ENCODE results near the gene HNRNPLL. TPM values are rescaled to one million over a fixed set of nuclear protein-coding genes. Genes with fewer than 3 reads are reported as not detected.
A peak's percentile ranks its signal among the peaks of the same experiment; 100 is the strongest.
"Not testable (repeated sequence)": the region's sequence is repeated elsewhere in the genome, so short reads cannot be mapped to it uniquely, and the experiment has no call there.

The HNRNPLL gene
- total RNA-seq (2014; rRNA removed; shearing (Covaris generic)): 24.7 and 32.4 TPM in 2 replicates

GRCh38 chr2:38602732-38603401 lies at the start of gene HNRNPLL:
Gene HNRNPLL (minus strand): TSS chr2:38602928. CDS start chr2:38602626, 302 bp downstream.
- peak; percentile 97 for DNase-seq (ENCODE audit: low spot score)

- no peak for DNase-seq (ENCODE audit: low spot score)
Measured at GRCh38 chr2:38650717-38651116, 48.0 kb upstream of the HNRNPLL start.

- peak; percentile 13 for DNase-seq (ENCODE audit: low spot score)
Measured at GRCh38 chr2:38650012-38650411, 47.3 kb upstream of the HNRNPLL start.

GRCh38 chr2:38649176-38649728 lies 46.5 kb upstream of the HNRNPLL start:
- no peak for DNase-seq (ENCODE audit: low spot score)

- DNase-seq (ENCODE audit: low spot score): no peak
Measured at GRCh38 chr2:38648107-38648761, 45.5 kb upstream of the HNRNPLL start.

- not testable (repeated sequence) for DNase-seq (ENCODE audit: low spot score)
Measured at GRCh38 chr2:38643683-38644511, 41.2 kb upstream of the HNRNPLL start.

GRCh38 chr2:38643021-38643671 lies 40.4 kb upstream of the HNRNPLL start:
- DNase-seq (ENCODE audit: low spot score): no peak

DNA sequence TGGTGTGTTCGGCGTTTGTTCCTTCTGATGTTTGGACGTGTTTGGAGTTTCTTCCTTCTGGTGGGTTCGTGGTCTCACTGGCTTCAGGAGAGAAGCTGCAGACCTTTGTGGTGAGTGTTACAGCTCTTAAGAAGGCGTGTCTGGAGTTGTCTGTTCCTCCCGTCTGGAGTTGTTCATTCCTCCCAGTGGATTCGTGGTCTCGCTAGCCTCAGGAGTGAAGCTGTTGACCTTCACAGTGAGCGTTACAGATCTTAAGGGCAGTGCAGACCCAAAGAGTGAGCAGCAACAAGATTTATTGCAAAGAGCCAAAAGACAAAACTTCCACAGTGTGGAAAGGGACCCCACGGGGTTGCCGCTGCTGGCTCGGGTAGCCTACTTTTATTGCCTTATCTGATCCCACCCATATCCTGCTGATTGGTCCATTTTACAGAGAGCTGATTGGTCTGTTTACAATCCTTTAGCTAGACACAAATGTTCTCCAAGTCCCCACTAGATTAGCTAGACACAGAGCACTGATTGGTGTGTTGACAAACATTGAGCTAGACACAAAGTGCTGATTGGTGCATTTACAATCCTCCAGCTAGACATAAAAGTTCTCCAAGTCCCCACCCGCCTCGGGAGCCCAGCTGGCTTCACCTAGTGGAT lies 39.8 kb upstream of the HNRNPLL start:
- not testable (repeated sequence) for DNase-seq (ENCODE audit: low spot score)

DNA sequence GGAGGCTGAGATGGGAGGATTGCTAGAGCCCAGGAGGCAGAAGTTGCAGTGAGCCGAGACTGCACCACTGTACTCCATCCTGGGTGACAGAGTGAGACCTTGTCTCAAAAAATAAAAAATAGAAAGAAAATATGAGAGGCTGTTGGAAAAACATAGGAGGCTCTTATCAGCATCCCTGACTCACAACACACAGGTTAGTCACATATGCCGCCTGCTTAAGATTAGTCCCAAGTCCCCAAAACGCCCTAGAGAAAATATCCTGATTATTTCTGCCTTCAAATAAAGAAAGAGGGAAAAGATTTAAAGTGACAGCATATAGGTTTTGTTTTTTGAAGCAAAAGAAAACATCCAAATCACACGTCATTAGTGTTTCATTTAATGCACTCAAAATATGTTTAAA lies 33.3 kb upstream of the HNRNPLL start:
- DNase-seq (ENCODE audit: low spot score): no peak

GRCh38 chr2:38635139-38635538 lies 32.4 kb upstream of the HNRNPLL start:
- DNase-seq (ENCODE audit: low spot score): no peak

DNA sequence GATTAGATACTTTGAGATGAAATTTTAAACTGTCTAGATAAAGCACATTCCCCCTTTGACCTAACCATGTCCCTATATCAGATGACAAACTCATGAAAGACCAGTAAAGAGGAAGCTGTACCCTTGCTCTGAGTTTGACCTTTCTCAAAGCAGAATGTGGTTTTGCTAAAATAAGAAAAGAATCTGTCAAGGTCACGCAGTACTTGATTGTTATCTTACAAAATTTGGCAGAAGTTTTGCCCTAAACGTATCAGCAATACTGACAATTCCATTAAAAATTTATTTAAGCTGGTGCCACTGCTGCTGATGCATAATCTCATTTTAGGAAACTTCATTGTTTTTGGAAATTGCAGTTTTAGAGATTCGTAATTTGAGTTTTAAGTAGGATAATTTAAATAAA lies 32.0 kb upstream of the HNRNPLL start:
- no peak for DNase-seq (ENCODE audit: low spot score)

DNA sequence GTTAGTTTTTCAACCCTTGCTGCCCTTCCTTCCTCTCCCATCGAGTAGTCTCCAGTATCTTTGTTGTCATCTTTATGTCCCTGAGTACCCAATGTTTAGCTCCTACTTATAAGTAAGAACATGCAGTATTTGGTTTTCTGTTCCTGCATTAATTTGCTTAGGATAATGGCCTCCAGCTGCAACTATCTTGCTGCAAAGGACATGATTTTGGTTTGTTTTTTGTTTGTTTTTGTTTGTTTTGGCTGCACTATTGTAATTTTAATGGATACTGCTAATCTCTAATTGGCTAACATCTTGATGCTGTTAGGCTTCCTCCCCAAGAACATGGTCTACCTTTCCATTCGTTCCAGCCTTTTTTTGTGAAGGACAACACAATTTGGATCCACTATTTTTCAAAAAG lies 31.2 kb upstream of the HNRNPLL start:
- no peak for DNase-seq (ENCODE audit: low spot score)

GRCh38 chr2:38632980-38633379 lies 30.3 kb upstream of the HNRNPLL start:
- DNase-seq (ENCODE audit: low spot score): no peak

- DNase-seq (ENCODE audit: low spot score): no peak
Measured at GRCh38 chr2:38631976-38632375, 29.2 kb upstream of the HNRNPLL start.

DNA sequence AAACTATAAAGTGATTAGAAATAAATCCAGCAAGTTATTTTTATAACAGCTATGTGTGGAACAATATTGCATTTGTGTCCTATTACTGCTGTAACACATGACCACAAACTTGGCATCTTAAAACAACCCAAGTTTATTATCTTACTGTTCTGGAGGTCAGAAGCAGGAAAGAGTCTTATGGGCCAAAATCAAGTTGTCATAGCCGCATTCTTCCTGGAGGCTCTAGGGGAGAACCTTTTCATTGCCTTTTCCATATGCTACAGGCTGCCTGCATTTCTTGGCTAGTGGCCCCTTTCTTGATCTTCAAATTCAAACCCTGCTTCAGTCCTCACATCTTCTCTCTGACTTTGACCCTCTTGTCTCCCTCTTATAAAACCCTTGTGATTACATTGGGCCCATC lies 27.0 kb upstream of the HNRNPLL start:
- no peak for DNase-seq (ENCODE audit: low spot score)

DNA sequence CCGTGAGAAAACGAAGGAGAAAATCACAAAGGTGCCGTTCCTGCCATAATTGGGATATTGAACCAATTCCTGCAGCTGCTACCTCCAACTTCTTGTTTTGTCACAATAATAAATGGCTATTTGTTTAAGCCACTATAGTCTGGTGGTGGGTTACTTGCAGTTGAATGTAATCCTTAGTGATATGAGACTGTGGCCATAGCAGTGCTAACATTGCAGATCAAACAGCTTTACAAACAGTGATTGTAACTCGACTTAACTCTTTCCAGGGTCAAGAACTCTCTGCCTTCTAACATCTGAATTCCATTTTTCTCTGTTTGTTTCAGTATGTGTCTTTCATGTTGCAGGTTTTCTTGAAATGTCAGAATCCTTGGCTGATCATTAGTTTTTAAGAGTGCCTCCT lies 24.7 kb upstream of the HNRNPLL start:
- DNase-seq (ENCODE audit: low spot score): no peak

GRCh38 chr2:38626326-38627035 lies 23.8 kb upstream of the HNRNPLL start:
- no peak for DNase-seq (ENCODE audit: low spot score)

GRCh38 chr2:38622210-38622609 lies 19.5 kb upstream of the HNRNPLL start:
- DNase-seq (ENCODE audit: low spot score): no peak

DNA sequence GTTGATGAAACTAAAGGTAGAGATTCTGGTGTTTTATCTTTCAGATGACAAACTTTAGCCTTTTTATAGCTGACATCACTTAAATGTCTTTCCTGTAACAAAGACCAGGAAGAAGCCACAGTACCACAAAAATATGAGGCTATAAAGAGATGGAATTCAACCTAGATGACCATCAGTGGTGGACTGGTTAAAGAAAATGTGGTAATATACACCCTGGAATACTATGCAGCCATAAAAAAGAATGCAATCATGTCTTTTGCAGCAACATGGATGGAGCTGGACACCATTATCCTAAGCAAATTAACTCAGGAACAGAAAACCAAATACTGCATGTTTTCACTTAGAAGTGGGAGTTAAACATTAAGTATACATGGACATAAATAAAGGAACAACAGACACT lies 18.3 kb upstream of the HNRNPLL start:
- DNase-seq (ENCODE audit: low spot score): no peak

DNA sequence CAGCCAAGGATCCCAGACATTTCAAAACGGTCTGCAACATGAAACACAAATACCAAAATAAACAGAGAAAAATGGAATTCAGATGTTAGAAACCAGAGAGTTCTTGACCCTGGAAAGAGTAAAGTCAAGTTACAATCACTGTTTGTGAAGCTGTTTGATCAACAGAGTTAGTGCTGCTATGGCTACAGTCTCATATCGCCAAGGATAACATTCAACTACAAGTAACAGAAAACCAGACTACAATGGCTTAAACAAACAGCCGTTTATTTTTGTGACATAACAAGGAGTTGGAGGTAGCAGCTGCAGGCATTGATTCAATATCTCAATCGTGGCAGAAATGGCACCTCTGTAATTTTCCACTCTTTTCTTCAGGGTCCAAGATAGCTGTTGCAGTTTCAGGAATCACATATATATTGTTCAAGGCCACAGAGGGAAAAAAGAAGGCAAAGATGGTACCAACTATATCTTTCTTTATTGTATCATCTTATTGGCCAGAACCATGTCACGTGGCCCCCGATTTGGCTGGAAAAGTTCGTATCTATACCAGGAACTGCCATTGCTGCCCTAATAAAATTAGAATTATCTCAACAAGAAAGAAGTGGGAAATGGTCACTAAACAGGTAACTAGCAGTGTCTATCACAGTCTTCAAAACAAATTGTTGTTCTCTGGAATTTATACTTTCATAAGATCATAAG lies 17.7 kb upstream of the HNRNPLL start:
- peak; percentile 31 for DNase-seq (ENCODE audit: low spot score)

All from HT-29 (cell line).